HG03442 (cell line): ENCODE data around the gene ARHGAP15.

Source experiments
- ATAC-seq: cut with Tn5 transposase; IDR thresholded peaks from one replicate; pipeline ENCODE4 v1.9.1; 2021; ENCODE audit warnings: mild to moderate bottlenecking, moderate library complexity; ENCODE audit not compliant: unreplicated experiment

Gene ARHGAP15

DNA sequence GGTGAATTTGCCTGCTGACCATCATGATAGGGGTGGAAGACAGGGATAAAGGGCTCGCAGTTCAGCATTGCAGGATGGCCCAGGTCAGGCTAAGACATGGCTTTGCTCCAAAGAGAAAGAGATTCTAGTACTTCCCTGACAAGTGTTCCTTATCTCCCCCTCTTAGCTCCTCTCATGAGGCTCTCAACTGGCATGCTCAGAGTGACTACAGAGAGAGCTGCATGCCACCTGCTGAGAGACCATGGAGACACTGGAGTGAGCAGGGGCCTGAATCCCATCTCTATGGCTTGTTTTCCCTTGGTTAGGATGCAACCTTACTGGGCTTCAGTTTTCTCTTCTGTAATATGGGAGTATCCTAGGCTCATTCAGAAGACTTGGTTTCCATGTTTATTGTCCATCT, 94.3 kb downstream of the ARHGAP15 start:
- ATAC-seq: no peak

DNA sequence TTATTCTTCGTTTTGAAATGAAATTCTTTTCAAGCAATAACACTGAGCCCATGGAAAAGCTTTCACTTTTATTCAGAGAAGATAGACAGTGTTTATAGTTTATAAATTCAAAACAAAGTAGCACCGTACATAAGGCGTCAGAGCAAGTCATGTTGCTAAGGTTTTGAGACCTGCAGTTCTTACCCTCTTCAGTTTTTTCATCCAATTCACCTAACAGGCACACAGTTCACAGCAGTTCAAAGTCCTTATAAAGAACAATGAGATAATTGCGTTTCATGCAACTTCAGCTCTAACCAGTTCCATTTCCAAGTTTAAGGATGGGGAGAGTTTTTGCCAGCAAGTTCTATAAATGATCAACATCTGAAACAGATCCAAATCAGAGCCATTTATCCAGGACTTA, 96.7 kb downstream of the ARHGAP15 start:
- no peak for ATAC-seq

DNA sequence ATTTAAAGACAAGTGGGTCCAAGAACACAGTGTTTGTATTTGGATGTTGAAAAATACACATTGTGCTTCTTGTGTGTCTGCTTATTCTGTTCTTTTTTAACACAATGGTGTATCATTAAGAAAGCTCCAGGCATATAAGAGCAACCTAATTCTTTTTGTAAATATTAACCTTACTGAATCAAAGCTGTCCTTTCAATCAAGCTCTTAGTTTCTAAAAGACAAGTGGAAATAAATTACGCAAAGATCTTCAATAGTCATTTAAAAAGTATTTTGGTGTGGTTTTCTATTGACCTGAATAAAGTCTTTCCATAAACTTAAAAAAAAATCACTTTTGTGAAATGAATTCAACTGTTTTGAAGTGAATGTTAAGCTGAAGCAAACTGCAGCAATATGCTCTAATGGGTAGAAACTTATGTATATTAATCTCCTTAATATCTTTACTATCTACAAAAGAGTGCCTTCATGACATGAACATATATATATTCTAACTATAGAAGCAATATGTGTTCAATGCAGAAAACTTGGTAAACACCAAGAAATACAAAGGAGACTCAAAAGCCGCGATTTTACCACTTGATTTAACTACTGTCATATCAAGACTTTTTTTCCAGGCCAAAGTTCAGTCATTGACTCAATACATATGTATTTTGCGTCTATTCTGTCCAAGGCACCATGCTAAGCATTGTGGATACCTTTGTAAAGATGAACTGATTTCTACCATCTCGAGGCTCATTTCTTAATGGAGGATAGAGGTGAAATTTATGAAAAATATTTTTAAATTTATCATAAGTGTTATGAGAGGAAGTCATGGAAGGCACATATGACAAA, 97.7 kb downstream of the ARHGAP15 start:
- ATAC-seq: no peak

DNA sequence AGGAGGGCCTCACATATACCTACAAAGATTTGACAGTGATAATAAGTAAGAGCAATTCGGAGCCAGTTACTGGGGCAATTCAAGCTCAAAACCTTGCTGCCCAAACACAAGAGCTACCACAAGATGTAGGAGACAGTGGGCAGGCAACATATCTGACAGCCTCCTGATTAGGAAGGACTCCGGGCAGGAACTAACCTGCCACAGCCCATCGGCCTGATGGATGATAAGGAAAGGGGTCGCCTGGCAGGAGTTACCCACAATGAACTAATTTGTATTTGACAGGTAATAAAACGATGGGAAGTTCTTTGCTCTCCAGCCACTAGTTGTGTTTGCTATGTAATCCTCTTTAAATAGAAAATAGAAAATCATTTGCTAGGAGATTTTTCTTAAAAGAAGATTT, 100.2 kb downstream of the ARHGAP15 start:
- ATAC-seq: no peak

DNA sequence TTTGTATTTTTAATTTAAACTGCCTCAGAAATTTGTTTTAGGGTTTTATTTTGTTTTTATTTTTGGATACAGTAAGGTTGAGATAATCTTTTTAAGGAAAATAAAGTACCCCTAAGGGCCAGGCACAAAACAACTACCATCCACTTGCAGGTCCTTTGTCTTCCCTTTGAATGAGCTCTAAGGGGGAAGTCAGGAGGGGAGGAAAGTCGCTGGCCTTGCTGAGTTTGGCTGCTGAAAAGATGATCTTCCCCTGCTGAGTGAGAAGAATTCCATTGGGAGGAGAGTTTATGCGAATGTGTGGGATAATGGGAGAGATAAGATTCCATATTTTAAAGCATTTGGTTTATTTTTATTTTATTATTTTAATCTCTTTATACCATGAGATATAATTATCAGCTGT, 100.7 kb downstream of the ARHGAP15 start:
- no peak for ATAC-seq

DNA sequence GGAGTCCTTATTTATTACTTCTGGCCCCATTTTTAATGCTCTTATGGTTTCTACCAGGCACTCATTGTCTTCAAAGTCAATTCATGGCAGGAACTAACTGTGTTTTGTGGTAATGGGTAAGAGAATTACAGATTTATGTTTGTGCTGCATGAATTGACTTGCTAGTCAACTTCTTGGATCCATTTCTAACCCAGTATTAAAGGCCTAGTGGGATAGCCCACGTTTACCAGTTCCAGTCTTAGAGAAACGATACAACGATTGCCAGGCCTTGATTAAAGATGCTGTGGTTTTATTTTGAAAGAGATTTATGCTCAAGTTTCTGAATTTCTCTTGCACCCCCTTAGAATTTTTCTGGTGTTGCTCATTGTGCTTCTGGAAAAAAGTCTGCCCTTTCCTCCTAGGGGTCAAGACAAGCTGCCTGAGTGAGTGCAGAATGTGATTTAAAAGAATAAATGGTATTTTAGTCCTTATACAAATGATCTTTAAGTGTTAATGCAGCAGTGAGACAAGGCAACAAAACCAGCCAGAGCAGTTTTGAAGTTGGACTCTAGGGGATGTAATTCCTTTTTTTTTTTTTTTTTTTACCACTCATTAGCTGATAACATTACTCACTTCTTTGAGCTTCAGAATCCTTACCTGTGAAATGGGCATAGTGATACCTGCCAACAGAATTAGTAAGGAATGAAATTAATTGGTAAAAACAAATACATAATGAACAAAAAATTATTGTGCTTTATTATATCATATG, 101.5 kb downstream of the ARHGAP15 start:
- ATAC-seq: no peak

DNA sequence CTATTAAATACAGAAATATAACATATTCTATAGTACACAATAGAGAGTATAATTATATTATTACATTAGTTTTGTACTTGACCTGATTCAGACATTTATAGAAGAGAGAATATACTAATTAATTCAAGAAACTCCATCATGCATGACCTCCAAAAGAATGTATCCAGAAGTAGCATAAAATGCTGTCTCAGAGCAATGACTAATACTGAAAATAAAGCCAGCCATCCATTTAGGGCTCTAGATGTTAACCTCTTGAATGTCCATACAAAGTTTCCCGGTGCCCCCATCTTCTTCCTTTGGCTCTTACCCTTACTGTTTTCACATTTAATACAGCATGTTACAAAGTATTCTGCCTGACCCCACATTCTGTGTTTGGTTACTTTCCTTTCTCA, 102.0 kb downstream of the ARHGAP15 start:
- ATAC-seq: no peak

DNA sequence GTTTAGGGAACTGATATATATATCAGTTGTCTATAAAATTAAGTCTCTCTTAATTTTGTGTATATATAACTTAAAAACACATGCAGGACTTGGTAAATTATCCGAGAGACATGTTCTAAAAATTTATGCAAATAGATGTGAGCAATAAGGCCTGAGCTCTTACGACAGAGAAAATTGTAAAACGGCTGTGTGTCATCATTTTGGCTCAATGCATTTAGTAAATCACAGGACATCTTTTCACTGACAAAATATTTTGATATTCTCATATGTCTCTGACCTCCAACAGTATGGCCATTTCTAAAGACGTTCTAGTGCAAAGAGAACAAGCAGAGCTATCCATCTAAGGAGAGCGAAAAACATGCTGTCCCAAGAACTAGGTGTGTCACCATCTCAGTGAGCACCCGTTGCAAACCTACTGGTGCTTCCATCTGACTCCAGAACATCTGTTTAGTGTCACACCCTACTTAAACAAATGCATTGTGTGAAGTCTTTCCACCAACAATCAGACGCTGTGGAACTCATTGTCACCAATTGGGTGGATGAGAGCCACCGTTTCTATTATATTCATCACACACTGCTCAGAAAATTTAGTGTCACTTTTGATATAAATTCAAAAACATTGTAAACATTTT, 108.0 kb downstream of the ARHGAP15 start:
- no peak for ATAC-seq

DNA sequence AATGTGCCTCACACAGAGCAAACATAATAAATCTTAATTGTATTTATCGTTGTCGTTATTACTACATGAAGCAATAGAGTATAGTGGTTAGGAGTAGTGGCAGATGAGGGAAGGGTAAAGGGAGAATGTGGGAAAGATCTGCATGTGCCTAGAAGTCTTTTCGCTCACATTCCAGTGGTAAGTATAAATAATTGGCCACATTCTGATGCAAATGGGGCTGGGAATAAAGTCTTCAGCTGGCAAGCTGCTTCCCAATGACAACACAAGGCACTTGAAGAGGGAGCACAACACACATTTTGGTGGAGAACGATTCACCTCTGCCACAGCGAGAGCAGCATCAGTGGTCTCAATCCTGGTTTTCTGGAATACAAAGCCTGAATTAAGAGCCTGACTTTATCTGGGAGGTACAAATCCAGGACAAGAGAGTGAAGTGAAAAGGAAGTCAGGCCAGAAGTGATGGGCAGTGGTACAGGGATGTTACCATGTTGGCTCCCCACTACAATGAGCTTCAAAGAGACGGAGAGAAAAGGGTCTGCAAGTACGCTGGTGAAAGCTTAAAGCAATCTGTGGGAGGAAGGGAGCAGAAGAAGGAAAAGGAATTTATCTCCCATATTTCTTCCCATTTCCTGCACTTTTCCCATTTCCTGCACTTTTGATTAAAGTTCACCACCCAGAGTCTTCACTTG, 112.3 kb downstream of the ARHGAP15 start:
- ATAC-seq: no peak

DNA sequence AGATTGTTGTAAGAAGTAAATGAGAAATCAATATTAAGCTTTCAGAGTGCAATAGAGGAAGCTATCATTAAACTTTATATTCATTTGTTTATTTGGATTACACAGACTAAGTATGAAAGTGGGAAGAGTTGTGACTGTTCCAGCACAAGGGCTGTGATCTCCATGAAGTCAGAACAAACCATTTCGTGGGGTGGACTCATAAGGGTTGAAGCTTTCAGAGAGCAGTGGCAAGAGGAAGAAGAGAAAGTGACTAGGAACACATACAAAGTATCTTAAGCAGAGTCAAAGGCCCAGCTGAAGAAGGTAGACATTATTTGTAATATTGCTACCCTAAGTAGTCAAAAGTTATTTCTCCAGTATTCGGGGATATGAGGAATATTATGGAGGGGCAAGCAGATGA, 117.0 kb downstream of the ARHGAP15 start:
- no peak for ATAC-seq

DNA sequence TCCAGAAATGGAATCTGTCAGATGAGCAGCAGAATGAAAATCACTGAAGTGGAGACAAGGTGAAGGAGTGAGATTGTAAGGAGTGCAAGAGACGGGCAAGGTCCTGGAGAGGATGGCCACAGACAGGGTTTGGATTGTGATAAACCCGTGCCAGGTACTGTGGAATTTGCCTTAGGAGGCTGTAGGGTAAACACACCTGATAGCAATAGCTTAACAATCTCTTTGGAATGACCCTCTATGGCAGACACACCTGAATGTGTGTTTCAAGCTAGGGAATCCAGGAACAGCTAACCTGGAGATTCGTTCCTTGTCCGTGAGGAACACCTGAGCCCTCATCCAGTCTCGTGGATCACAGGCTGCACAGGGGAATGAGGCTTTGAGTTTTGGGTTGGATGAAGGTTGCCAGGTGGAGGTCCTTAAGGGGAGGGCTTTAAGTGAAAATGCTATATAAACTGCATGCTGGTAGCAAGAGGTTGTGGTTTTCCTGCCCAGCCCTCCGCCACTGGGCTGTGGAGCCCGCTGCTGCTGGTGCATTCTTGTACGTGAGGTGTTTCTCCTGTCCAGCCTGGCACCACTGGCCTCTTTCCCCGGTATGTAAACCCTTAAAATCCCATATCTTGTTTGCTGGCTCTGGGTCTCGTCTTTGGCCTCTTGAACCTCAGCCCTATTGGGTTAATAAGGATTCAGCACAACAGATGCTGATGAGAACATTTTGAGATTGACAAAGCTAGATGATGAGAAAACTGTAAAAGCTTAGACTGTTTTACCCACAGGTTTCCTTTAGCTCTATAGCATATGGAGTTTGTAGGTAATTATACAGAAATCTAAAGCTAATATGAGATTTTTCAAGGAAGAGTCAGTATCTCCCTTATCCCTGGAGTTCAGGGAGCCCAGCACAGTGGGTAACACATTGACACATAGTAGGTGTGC, 117.9 kb downstream of the ARHGAP15 start:
- ATAC-seq: no peak

DNA sequence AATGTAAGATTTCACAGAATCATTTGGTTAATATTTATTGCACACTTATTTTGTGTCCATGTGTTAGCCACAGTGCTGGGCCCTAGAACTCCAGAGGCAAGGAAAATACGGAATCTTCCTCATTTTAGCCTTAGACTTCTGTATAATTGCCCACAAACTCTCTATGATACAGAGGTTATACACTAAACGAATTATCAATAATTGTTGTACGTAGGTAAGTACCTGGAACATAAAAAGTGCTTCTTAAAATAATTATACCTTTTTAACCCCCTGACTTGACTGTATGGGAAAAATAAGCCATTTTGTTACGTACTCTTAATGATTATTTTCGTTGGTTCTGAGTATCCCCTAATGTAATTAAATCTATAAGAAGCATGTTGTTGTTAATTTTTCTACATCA, 119.4 kb downstream of the ARHGAP15 start:
- ATAC-seq: no peak

DNA sequence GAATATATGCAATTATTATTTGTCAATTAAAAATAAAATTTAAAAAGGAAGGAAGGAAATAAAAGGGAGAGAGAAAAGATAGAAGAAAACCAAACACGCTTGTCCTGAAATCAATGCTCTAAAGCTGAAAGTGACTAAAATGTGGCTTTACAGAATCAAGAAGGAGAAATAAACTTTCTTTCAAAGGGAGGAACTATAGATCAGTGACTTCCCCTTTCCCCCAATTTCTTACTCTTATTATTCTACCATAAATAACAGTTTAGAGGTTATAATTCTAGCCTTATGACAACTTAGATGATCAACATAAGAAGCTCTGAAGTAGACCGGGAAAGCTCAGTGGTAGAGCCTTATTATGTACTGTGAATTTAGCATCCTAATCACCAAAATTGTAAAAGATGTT, 122.5 kb downstream of the ARHGAP15 start:
- no peak for ATAC-seq

DNA sequence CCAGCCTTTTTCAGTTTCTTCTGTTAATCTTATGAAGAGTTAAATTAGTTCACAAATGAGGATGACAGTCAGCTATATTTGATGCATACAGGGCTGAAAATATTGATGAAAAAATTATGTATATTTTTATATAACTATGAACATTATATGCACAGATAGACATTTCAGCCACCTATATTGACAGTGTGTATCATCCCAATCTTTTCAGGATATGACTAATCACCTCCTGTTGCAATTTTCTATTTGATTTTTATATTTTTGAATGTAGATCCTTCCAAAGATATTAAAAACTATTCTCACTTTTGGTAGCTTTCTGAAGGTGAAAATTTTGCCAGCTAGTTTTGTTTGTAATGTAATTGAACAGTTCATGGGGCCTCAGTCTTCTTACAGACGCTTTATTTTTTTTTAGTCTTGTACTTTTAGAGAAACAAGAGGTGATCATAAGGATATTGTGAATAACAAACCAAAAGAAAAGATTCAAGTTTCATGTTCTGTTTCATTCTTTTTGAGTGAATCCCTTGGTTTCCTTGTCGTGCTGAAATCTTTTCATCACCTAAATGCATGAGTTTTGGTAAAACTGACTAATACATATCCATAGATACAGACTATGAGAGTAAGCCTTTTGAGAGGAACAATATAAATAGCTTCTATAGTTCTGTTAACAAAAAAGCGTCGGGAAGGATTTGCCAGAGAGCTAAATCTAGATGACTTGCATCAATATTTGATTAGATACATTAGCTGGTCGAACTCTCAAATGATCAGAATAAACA, 123.1 kb downstream of the ARHGAP15 start:
- no peak for ATAC-seq

DNA sequence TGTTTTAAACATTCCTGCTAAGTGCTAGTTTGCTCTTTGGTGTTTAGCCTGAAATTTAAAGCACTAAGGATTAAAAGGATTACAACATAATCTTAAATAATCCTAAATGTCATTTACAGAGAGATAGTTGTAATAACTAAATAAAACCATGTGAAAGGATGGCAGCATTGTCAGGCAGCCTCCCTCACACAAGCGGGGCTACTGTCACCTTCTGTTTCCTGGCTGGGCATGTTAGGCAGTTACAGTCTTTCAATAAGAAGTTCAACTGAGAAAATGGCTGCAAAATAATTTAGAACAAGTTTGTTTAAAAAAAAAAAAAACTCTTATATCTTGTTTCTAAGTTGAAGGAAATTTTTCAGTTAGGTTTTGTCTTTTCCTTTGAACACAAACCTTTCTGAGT, 124.9 kb downstream of the ARHGAP15 start:
- no peak for ATAC-seq

DNA sequence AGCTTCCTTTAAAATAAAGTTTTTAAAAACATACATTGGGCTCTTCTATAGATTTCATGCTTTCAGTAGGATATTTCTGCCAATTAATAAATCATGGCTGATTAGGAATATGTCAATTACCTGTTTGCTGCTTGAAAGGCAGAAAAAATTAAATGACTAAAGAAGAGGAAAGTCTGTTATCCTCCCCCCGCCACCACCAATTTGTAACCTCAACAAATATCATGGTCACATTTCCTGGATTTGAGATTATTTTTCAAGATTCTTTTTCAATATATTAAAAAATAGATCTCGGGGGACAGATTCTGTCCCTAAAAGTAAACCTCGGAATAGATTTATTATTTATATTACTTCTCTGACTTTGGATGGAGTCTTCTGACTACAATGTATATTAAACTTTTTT, 125.9 kb downstream of the ARHGAP15 start:
- ATAC-seq: no peak

DNA sequence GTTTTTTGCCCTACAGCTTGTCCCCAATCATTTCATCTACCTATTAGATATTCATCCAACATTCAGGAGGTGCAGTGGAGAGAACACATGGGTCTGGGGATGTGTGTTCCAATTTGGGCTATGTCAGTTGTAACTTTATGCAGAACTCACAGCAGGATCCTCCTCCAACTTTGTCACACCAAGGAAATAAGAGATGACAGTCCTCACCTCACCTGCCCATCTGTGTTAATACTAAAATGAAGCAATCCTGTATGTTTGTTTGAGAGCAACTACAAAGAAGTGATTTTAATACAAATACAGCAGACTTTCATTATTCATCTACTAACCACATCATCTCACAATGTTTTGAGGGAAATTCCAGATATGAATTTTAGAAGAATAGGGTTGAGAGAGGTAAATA, 126.7 kb downstream of the ARHGAP15 start:
- ATAC-seq: peak; percentile 35

DNA sequence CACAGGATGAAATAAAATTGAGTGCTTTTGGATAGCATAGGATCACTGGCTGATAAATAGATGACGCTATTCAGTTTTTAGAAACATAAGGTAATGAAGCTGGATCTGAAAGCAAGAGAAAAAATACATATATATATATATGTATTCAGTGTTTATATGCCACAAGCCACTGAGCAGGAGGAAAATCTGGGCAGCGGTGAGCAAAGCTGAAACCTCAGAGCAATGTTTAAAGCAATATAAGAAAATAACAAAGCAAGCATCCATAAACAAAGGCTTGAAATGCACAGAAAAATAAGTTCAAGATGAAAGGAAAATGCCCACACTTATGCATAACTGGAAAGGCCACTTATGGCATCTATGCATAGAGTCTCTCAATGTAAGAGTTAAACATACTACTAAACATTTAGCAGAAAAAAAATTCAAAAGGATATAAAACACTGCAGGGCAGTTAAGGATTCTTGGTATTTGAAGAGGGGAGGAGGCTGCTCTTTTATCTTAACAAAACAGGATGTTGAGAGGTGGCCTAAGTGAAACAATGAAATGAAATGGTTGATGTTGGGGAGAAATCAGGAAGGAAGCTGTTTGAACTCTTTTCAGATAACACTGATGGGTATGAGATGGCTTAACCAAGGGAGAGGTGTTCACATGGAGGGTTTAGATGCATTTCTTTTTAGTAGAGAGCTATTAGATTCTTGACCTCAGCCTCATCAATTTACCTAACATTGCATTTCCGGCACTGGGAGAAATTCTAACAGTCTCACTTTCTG, 129.1 kb downstream of the ARHGAP15 start:
- ATAC-seq: no peak
